SHP77 (cell line): Measurements from ENCODE around the gene U2AF1L4.

ENCODE experiments used
- DNase-seq, 2 experiments: peaks; one replicate each; lab custom pipeline; 2025; lab: John Stamatoyannopoulos, UW

The U2AF1L4 gene

DNA sequence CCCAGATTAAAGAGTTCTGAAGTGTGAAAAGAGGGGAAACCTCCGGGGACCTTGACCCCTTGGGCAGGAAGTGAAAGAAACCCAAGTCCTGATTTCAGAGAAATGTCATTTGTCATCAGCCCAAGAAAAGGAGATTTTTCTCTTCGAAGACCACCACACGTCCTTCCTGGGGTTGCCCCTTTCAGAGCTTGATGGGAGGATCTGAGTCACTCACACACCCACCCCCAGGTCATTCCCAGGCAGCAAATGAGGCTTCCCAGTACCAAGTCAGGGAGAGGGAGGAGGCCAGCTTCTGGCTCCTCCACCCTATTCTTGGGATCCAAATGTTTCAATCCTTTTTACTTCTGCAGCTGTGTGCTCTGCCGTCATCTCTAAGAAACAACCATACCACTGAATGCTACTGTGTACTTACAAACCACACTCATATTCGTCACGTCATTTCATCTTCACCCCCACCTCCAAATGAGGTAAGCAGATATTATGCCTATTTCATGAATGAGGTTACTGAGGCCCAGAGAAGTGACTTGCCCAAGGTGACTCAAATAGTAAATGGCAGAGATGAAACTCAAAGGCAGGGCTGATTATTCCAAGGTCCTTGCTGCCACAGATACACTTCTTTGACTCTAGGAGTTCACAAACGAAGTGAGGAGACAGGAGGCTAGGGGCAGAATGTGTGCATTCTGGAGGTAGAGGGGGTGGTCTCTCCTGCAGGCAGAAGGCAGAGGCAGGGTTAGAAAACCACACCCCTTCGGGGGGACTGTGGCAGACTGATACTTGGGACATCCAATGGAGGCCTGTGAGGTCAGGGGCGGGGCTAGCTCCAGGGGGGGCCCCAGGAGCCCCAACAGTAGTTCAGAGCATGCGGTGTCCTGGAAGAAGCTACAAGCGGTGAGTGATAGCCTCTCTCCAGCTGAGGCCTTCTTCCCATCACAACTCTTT lies 32.4 kb downstream of the U2AF1L4 start:
- DNase-seq, result no peak

DNA sequence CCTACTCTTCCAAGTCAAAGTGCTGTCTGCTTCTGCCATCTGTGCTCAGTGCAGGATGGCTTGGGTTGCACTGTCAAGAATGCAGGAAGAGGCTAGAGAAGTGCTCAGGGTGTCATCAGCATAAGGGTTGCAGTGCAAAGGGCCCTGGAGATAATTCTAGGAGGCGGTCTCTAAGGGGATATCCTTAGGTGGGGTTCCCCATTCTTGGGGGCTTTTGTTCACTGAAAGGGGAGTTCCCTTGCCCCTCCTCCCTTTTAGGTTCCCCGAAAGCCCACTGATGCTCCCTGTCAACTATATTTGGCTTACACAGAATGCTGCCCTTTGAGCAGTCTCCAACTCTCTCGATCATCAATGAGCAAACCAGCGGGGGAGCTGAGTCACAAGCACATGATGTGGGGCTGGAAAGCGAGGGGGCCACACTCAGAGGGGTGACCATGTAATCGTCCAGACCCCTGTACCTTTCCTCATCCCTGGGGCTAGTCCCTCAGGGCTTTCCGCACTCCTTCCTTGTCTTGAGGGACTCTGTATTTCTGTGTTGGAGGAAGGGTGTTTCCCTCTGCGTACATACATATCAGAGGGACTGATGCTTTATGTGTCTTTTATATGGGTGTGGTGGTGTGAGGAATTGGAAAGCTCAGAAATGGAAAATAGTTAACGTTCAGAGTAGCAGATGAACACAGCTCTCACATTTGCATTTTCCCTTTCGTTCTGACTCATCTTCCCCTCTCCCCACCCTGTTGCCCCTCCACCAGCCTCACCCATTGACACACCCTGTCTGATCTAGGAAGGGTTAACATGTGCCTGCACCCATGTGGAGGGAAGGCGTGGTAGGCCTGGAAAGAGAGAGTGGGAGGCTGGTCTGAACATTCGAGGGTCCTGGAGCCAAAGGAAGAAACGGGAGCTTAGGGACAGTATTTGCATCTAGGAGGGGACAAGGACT lies 34.2 kb downstream of the U2AF1L4 start:
- DNase-seq, result no peak

DNA sequence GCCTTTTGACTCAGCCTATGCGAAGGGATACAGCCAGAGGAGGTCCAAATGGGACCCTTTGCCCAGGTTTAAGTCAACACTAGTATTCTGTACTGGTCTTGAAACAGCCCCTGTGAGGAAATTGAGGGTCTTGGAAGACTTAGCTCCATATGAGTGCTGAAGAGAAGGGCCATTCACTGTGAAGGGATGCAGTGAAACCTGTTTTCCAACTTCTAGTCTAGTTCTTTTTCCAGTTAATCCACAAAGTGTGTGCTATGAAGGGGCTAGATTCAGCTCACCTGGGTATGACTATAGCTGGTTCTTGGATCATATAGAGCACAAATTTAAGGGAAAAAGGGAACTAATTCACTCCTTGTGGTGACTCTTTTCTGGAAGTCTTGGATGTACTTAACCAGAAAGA lies 36.8 kb downstream of the U2AF1L4 start:
- no peak for DNase-seq

DNA sequence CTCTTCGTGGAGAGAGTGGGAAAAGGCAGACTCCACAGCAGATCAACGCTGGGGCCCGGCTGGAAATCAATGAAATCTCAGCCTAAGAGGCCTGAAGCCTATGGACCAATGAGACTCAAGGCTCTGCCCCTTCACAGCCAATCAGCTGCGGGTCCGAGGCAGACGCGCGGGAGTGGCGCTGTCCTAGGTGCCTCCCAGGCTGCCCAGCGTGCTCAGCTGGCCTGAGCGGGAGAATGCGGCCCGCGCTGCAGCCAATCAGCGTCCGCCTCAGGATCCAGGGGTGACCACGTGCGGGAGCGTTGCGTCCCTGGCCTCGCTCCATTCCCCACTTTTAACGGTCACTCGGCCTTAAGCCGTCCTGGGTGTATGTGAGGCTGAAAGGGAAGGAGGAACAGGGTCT lies 41.0 kb downstream of the U2AF1L4 start, which contains the start of gene ZBTB32:
Gene ZBTB32 (plus strand): TSS at position 341 of the 400 bp plus-strand sequence. CDS start 10,069 bp downstream, outside the sequence.
- no peak for DNase-seq

DNA sequence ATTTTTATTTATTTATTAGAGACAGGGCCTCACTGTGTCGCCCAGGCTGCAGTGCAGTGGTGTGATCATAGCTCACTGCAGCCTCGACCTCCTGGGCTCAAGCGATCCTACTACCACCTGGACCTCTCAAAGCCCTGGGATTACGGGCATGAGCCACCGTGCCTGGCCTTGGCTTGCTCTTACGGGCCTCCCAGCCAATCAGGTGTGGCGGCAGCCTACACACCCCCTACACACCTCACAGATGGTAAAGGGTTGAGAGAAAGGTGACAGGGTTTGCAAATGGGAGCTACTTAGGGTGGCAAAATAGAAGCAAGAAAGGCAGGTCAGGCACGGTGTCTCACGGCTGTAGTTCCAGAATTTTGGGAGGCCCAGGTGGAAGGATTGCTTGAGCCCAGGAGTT lies 41.9 kb downstream of the U2AF1L4 start:
- no peak for DNase-seq

DNA sequence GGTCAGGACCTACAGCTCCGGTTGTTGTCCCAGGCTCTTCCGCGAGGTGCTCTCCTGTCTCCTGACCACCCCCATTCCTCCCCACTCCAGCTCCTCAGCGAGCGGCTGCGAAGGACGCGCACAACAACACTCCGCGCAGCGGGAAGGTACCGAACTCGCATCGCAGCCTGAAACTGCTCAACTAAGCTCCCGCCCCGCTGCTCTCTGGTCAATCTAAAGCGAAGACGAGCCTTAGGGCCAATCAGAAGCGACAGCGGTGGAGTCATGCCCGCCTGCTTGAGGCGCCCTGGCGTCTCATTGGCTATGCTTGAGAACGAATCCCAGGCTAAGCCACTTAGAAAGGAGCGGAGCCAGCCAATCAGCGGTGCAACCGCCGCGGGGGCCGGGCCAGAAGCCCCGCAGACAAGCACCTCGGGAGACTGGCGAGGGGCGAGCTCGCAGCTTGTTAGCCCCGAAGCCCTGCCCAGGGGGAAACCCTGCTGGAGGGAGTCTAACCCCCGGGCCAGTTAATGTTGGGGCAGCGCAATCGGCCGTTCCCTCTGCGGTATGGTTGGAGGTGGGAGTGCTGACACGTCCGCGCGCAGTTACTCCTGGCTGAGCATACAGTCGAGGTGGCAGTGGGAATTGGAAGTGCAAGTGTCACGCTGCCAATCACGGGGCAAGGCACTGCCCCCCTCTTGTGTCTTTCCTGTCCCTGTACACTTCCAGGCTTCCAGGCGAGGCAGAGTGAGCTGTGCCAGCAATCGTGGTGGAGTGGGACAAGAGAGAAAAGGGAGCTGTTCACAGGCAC lies 42.8 kb downstream of the U2AF1L4 start:
- peak; percentile 98 to 99 for DNase-seq

DNA sequence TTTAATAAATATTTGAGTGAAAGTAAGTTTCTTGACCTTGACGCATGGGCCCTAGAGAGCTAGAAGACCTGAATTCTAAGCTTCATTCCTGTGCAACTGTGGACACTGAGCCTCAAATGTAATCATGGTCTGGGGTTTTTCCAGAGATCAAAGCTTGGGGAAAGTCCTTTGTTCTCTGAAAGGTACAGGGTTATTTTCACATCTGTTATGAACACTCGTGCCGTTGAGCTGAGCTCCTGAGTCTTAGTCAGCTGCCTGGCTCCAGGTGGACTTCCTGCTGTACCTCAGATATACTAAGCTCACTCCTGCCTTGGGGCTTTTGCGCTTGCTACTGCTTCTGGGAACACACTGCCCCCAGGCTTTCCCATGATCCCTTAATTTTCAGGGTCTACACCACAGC lies 48.4 kb downstream of the U2AF1L4 start:
- DNase-seq, result no peak

DNA sequence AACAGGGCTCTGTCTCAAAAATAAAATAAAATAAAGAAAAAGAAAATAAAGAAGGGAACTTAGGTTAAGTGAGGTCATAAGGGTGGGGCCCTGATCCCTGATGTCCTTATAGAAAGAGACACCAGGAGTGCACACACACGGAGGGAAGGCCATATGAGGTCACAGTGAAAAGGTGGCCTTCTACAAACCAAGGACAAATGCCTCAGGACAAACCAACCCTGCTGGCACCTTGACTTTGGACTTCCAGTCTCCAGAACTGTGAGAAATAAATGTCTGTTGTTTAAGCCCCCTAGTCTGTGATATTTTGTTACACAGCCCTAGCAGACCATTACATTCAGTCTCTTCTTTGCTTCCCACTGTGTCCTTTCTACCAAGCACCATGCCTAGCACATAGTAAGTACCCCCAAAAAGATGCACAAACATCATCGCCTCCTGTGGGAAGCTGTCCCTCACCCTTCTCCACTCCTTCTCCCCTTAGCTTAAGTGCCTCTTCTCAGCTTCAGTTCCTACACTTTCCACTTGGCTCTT lies 49.3 kb downstream of the U2AF1L4 start:
- DNase-seq, result no peak

DNA sequence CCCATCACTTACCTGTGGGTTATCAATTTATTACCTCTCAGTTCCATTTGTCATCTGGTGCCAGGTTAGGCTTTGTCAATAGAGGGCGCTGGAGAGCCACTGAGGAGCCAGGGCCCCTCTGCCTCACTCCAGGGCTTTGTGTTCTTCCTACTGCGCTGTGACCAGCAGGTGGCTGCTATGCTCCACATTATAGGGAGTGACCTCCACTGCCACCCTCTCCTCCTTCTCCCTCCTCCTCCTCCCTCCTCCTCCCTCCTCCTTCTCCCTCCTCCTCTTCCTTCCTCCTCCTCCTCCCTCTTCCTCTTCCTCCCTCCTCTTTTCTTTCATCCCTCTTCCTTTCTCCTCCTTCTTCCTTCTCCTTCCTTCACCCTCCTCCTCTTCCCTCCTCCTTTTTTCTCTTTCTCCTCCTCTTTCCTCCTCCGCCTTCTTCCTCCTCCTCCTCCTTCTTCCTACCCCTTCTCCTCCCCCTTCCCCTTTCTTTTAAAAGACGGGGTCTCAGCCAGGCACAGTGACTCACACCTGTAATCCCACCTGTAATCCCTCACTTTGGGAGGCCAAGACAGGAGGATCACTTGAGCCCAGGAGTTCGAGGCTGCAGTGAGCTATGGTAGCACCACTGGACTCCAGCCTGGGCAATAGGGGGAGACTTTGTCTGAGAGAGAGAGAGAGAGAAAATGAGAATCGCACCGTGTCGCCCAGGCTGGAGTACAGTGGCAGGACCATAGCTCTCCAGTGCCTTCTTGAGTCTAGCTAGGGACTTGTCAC lies 51.2 kb downstream of the U2AF1L4 start:
- DNase-seq, result peak; percentile 69 to 85

DNA sequence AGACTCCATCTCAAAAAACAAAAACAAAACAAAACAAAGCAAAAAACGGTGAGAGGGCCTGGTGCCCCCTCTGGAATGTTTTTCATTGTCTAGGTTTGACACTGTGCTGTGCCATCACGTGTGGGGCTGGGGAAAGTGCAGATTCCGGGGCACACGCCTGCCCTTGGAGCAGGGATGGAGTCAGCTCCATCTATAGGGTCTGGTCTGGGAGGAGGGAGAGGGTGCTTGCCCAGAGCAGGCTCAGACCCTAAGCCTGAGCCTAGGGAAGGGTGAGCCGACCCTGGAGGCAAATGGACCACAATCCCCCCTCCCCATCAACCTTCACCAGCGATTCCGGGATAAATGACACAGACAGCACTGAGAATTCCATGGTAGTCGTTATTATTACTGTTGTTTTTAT lies 51.8 kb downstream of the U2AF1L4 start:
- no peak for DNase-seq
